ENCODE data around the gene KAT6B.

DNA sequence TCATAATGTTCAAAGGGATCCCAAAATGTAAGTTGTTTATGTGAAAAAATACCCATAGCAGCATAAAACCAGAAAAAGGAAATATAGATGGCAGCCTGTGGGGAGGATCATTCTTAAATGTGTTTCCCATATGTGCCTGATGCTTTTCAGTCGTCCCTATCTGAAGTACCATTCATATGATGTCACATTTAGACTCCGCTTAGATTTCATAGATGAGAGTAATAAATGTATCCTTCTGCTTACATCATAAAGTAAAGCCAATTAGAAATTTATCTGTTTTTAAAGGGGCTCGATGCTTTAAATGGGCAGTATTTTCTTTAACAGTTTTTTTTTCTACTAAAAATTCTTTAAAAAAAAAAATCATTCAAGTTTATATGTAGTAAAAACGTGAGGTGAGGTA lies 136.1 kb downstream of the KAT6B start:
- TF ChIP-seq, protein P1, sequence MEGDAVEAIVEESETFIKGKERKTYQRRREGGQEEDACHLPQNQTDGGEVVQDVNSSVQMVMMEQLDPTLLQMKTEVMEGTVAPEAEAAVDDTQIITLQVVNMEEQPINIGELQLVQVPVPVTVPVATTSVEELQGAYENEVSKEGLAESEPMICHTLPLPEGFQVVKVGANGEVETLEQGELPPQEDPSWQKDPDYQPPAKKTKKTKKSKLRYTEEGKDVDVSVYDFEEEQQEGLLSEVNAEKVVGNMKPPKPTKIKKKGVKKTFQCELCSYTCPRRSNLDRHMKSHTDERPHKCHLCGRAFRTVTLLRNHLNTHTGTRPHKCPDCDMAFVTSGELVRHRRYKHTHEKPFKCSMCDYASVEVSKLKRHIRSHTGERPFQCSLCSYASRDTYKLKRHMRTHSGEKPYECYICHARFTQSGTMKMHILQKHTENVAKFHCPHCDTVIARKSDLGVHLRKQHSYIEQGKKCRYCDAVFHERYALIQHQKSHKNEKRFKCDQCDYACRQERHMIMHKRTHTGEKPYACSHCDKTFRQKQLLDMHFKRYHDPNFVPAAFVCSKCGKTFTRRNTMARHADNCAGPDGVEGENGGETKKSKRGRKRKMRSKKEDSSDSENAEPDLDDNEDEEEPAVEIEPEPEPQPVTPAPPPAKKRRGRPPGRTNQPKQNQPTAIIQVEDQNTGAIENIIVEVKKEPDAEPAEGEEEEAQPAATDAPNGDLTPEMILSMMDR (IDR thresholded peaks at IDR 0.05): no peak
- no peak for TF ChIP-seq POLR2AphosphoS5 (IDR thresholded peaks at IDR 0.05)

All from stomach (tissue), 4 donors.